Hypothalamus (tissue), 51 donors: Measurements from ENCODE around the gene ST6GALNAC3.

Source experiments
- DNase-seq, 51 donors: peaks; one replicate each; lab custom pipeline; 2025; lab: John Stamatoyannopoulos, UW

The ST6GALNAC3 gene

DNA sequence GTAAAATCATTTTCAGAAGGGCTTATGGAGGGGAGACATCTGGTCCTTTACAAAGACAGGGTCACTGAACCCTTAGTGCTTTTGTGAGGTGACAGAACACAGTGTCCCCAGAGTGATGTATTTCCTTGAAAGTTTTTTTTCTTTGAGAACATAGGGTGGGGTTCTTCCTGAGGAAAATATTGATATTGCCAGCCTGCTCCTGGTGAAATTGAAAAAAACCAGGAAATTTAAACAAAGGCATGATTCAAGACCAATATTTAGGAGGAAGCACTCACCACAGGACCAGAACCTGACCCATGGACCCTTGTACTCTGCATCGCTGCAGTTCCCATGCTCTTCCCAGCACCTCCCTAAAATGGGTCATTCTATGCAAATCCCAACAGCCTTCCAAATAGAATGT, 63.7 kb downstream of the ST6GALNAC3 start:
- no peak for DNase-seq

DNA sequence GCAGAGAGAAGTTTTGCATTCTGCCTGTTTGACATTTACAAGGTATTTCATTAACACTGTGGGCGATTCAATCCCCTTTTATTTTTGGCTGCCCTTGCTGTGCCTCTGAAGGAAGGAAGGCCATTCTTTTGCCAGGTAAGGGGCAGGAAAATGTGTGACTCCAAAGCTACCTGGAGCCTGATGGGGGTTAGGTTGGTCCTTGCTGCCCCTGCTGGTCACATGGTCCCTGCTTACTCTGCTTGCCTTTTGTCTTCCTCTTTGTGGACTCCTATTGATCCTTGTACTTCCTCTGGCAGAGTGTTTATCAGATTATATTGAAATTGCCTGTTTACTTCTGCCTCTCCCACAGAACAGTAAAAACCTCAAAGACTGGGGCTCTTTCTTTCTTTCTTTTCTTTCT, 65.7 kb downstream of the ST6GALNAC3 start:
- no peak for DNase-seq

DNA sequence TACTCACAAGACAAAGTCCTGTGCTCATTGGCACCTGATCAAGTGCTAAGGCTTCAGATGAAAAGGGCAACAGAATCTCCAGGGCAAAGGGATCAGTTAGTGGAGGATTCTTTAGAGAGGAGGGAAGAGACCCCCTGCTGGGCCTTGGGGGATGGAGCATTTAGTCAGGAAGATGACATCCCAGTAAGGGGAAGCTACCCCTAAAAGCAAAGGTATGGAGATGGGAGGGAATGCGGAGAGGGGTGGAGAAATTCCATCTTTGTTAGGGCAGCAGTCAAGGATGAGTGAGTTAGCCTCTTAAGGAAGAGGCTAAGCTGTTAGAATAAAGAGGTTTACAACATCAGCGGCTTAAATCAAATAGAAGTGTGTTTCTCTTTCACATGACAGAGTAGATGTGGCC, 67.4 kb downstream of the ST6GALNAC3 start:
- no peak for DNase-seq

DNA sequence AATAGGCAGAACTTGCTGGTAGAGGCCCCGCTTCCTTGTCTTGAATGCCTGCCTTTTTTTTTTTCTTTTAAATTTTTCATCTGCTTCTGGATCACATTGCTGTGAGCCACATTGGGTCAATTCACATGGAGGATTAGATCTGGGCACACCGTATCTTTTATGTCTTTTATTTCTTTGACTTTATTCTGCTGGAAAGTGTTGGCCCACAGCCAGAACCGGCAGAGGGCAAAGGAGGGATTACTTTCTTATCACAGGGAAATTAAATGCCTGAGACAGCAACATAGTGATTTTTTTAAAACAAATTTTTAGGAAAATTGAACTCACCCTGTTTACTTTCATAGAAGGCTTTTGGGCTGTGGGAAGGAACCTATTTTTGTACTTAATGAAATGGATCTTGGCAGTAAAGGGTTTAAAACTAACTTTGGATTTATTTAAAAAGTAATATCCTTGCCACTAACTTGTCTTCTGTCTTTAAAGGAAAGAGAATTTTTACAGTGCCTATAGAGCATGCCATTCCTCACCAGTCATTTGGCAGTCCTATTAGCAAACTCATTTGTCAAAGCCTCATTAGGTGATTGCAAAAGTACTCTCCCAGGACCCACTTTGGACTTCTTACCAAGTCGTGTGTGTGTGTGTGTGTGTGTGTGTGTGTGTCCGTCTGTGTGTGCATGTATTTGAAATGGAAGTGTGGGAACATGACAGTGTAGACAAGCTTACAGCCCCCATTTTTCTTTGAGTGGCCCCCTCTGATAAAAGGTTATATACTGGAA, 68.4 kb downstream of the ST6GALNAC3 start:
- DNase-seq = no peak

DNA sequence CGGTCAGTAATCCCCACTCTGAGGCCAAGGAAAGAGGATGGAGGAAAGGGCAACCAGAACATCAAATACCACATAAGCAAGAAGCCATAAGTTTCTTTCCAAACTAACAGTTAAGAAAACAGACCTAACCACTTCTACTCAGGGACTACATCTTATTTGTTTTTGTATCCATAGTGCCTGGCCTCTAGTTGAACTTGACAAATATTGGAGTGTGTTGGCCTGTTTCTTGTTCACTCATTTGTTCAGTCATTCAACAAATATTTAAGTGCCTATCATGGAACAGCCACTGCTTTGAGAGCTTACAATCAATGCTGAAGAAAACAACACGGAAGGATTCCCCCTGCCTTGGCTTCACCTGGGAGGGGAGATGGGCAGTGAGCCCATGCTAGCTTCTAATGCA, 69.7 kb downstream of the ST6GALNAC3 start:
- no peak for DNase-seq

DNA sequence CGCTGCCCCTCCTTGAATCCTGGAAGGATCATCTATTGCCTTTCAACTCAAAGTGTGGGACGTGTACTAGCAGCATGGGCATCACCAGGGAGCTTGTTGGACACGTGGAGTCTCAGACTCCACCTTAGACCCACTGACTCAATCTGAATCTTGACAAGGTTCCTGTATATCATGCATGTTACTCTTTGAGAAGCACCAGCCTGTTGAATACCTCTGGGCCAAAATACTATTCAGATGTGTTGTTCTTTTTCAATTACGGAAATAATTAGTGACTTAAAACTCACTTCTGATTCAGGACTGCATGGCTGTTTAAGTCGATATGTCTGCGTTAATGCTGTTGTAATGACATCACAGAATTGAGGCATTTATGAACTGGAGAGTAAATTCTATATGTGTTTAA, 70.8 kb downstream of the ST6GALNAC3 start:
- no peak for DNase-seq

DNA sequence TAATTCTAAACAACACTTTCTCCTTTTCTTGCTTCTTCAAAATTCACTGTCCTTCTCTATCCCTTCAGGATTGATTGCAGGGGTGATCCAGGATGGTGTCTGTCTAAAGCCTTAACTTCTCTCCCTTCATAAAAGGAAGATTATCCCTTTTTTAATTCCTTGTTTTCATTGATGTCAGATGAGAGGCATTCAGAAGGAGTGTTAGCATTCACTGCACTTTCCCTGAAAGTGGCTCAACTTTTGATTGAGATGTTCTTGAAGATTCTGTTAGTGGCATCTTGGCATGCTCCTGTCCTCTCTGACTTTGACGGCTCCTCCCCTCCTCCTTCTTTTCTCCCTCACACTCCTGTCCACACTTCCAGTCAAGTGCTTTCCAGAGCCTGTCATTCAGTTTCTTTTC, 71.6 kb downstream of the ST6GALNAC3 start:
- no peak for DNase-seq

DNA sequence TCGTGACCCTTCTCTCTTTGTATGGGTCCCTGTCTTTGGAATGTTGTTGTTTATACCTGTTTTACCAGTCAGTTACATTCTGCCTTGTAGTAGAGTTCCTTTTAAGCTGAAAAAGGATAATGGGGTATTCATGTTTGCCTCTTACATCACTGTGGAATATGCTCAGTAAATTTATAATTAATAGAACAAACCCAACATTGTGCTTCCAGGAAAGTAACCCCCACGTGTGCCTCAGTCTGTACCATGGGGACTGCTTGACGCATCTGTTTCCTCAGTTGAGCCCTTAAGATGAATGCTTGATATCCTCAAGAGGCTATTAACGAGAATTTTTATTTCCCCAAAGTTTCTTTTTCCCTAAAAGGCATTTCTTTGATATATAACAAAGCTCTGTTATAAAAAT, 73.4 kb downstream of the ST6GALNAC3 start:
- peak in 3 of 51 donors; percentile 9 to 27 (median 10) for DNase-seq

DNA sequence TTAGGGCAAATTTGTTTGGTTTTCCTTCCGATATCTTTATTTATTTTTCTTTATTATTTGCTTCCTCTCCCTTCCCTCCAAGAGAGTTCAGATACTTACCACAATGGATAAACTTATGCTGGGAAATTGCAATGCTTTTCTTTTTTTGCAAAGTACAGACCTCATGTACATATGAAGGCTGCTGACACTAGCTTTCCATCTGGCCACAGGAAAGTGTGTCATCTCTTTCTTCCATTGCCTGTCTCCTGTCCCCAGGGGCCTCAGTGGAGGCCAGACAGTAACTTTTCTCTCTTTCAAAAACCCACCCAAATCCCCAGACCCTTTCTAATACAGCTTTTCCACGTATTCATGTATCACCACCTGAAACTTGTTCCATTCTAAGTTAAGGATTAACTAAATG, 73.9 kb downstream of the ST6GALNAC3 start:
- DNase-seq = no peak

DNA sequence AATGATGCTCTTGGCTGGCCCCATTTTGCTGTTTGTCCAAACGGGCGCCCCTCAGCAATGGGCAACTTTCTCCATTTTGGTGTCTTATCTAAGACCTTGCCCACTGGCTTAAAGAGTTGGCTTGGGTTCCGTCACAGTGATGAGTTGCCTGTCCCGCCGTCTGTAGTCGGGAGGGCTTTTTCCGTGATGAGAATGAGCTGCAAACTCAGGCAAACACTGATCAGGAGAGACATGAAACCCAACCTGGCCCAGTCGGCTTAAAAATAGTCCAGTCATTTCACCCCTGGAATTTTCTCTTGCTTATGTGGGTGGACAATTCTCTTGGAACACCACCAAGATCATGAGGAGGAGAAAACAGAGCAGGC, 79.3 kb downstream of the ST6GALNAC3 start:
- no peak for DNase-seq

DNA sequence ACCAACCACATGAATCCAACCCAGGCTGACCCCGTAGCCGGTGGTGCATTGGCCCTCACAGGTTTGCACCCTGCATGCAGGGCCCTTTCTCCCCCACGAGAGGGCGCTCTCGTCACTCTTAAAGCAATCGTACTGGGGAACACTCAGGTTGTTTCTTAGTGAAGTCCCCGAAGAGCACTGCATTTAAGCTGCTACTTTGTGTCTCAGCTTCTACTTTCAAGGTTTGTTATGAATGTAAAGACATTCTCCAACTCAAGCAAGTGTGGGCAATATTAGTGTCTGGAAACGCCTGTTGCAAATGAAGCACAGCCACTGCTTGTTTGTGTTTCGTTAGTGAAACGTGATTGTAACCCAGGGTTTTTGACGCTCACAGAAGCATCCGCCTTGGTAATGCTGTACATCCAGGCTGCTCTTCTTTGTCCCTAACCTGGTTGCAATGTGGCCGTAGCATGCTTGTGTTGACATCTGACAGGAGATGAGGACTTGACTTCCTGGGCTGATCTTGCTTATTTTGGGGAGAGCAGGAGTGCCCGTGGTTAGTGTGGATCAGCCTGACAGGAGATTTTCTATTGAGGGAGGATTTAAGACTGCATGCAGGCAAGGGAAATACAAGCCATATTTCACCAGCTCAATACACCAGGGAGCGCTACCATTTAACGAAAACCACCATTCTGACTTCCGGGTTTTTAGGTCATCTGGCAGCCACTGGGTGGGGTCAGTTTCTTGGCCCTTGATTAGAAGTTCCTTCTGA, 79.8 kb downstream of the ST6GALNAC3 start:
- DNase-seq = peak in 49 of 51 donors; percentile 9 to 88 (median 56)

DNA sequence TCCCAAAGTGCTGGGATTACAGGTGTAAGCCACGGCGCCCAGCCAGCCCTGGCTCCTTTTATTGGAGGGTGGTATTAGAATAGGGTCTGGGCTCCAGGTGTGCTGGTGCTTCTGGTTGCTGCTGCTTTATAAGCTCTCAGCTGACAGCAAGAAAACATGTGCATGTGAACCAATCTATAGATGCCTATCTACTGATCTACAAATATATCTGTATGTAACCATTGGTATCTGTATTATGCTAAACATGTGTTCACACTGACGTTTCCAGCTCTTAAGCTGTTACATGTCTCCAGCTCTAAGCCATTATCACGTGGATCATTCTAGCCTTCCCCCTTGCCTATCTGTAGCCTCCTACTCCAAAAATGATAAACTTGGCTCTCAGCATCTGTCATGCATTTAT, 82.4 kb downstream of the ST6GALNAC3 start:
- no peak for DNase-seq

DNA sequence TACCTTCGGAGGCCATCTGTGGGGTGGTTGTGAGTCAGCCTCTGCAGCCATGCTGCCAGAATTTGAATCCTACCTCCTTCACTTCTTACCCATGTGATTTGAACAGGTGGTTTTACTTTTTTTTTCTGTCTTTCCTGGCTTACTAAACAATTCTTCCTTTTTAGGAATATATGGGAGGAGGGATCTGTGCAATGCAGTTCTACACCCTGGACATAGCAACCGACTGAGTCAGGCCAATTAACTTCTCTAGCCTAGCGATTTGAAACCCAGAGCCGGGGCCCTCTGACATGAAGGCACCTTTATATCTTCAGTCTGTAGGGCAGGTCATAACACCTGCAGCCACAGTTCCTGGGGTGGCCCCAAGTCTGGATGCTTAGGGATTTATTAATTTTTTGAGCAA, 83.6 kb downstream of the ST6GALNAC3 start:
- no peak for DNase-seq

DNA sequence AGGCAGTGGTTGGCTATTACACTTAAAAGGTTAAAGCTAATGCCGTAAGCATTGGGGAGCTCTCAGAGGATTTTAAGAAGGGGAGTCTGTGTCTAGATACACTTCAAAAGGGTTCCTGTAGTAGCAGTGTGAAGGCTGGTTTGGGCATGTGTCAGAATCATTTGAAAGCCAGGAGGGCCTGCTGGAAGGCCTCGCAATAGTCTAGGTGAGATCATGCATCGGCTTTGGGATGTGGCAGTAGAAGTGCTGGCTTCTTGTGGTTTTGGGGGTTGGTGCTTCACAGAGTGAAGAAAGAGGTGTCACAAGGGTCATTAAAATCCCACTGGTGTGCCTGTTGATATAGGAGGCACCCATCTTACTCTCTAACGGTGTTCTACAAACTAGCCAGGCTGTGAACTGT, 85.7 kb downstream of the ST6GALNAC3 start:
- DNase-seq = no peak

DNA sequence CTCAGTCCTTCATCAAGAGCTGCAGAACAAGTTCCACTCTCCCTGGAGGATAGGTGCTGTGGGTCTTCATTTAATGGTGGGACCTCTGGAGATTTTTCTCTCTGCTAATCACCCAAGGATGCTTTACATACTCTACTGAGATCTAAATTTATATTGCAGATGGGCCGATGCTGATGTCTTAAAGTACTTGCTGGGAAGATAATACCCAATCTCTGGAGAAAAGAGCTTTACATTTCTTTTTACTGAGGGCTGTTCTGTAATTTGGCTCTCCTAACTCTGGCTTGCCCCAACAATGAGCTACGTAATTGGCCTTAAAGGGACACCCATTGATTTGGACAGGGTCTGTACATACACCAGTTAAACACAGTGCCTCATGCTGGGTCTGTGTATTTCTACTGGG, 86.9 kb downstream of the ST6GALNAC3 start:
- no peak for DNase-seq

DNA sequence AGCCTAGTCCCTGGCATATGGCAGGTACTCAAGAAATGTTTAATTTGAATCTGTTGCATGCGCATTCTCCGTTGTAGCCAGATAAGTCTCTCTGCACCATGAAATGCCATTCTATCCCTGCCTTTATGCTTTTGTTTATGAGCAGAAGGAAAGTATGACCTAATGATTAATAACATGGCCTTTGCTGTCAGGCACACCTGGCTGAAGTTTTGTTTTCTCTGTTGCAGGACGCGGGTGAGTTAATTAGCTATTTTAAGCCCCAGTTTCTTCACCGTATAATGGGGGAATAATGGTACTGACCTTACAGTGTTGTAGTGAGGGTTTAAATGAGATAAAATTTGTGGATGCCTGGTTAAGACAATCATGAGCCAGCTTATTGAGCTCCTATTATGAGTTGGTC, 87.7 kb downstream of the ST6GALNAC3 start:
- DNase-seq = no peak

DNA sequence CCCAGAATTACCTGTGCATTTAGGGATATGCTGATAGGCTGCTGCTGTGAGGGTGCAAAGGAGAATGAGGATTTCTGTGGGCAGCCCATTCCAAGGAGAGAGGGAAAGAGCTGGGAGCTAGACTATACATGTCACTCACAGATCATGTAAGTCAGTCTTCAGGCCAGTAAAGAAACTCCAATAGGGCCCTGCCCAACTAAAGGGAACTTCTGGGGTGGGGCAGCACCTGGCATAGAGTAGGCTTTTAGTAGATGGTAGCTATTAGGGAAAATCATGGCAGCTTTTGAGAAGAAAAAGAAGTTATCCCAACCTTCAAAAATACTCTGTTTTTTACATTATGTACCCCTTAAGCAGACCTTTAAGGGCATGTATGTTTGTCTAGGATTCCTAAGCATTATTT, 89.6 kb downstream of the ST6GALNAC3 start:
- no peak for DNase-seq

DNA sequence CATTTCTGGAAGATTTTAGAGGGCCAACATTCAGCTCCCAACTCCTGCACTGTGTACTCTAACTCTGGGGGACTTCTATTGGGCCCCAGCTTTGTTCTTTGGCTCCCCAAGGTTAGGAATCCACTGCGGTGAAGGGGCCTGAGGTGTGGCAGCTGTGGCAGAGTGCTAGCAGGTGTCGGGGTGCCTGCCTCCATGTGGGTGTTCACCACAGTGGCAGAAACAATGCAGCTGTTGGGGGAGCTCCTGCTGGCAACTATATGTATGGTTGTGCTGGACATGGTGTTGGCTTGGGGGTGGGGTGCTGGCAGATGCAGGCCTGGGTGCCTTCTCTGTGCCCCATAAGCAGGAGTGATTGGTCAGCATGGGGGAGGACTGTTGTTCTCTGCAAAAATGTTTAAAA, 95.5 kb downstream of the ST6GALNAC3 start:
- no peak for DNase-seq

DNA sequence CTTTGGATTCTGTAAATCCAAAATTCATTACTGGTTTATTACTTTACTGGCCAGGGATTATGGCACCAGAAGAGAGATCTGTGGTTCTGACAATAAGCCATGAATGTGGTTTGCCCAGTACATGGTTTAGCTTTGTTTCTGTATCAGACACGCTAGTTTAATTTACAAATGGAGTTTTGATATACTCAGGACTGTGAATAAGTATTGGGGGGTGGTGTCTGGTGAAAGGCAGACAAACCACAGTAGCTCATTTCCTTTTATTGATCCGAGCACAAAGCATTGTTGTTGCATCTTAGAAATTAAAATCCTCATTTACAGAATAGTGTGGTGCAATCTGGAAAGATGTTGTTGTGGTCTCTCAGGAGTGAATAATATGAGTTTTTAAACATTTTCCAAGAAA, 96.0 kb downstream of the ST6GALNAC3 start:
- DNase-seq = no peak

DNA sequence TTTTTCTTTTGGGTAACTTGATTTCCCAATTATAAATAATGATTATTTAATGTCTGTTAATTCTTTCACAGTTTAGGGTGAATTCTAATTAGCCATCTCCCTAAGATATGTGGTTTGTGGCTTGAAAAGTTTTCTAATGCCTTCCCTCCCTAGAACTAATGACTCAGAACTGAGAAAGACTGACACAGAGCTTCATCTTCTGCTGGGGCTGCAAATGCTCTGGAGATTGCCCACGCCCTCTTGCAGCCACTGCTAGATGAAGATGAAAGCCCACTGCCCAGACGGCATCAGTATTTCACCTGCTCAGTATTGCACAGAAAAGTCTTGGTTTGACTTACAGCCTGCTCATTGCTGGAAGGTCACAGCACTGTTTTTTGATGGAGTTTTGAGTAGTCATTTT, 101.5 kb downstream of the ST6GALNAC3 start:
- no peak for DNase-seq

DNA sequence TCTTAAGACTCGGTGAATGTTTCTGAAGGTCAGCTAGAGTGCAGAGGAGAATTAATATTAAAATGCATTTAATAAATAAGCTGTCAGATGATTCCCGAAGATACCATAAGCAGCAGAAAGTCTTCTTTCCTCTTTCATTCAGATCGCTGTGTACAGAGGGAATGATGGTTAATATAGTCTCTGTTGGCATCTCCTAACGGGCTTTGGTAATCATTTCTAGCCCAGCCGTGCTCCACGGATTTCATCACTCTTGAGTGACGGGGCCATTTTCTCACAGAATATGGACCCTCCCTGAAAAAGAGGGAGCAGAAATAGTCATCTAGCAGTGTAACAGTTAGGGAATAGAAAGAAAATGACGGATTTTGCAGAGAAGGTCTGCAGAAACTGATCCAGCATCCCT, 103.1 kb downstream of the ST6GALNAC3 start:
- no peak for DNase-seq

DNA sequence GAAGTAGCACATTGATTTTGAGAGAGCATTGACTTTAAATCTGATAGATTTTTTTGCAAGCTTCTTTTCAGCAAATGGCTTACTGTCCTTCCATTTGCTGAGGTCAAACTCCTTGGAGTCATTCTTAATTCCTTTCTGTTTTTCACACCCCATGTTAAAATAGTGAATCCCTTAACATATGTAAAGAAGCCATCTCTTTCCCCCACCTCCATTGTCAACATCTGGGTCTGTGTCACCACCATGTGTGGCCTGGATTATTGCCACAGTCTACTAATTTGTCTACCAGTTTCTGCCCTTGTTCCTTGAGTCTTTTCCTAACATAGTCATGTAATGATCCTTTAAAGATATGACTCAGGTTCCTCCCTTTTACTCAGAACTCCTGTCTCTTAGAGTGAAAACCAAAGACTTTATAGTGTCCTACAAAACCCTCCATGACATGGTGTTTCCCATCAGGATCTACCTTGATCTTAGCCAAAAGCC, 104.7 kb downstream of the ST6GALNAC3 start:
- DNase-seq = no peak
